H1 (cell line): Measurements from ENCODE around the gene RTKN. TPM values are rescaled to one million over a fixed set of nuclear protein-coding genes. Genes with fewer than 3 reads are reported as not detected.

Experiments
- EZH2 ChIP-seq: fragments of 200-600 bp; sonication (generic); IDR thresholded peaks from 2 replicates; pipeline ENCODE4 v1.7.1; 2012; ENCODE audit warnings: low read depth, mild to moderate bottlenecking, moderate library complexity, low read length, inconsistent platforms; ENCODE audit not compliant: severe bottlenecking
- GTF2F1 ChIP-seq: IDR thresholded peaks from 2 replicates; pipeline ENCODE4 v1.6.1; 2012; ENCODE audit warnings: low read depth, low read length, improper control_type of control experiment, borderline replicate concordance
- polyA plus RNA-seq, 7 experiments: library from polyadenylated mRNA; depleted of rRNA in 3 of 7; stranded (reverse) in 5 of 7; unstranded in 2 of 7; fragments of >200 nt in 5 of 7; fragments of 200-250 nt in 2 of 7; gene quantifications; 1 replicate in 5 of 7; 2 replicates in 1 of 7; 4 replicates in 1 of 7; pipeline versions ENCODE4 v1.2.1 to v1.2.3, GENCODE V29; 2011 to 2013; ENCODE audit warnings: missing spikeins in 2 of 7, mixed read lengths in 2 of 7
- total RNA-seq: library from RNA; stranded (reverse); fragmentation: NEBNext Ultra II Directional; extraction: Animal tissue kit (Norgen Biotek cat#: 25700); gene quantifications from 2 replicates; pipeline ENCODE4 v1.2.1, GENCODE V29; 2021
- TF ChIP-seq, protein P1 (sequence below): IDR thresholded peaks from 2 replicates; pipeline ENCODE4 v1.6.1; 2012; ENCODE audit warnings: low read length, inconsistent platforms

RTKN gene
- total and polyA plus RNA-seq, 2 of the 8 experiments (the other 6 are each of a cell fraction or from before 2014, with no cell fraction given): 40.2 to 54.1 TPM

DNA sequence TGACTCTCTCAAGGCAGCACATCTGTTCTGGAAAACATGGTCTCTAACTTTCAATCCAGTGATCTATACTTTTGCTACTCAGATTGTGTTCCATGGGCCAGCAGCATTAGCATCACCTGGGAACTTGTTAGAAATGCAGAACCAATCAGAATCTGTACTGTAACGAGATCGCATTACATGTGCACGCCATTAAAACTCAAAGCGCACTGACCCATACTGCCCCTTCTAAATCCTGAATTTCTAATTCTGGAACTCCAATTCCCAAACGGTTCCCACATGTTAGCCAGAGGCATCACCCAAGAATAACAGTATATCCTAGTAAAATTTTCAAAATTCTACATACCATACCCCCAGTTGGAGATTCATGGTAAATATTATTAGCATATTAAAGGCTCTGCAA lies 51.1 kb downstream of the RTKN start (continued):
- TF ChIP-seq, protein P1, sequence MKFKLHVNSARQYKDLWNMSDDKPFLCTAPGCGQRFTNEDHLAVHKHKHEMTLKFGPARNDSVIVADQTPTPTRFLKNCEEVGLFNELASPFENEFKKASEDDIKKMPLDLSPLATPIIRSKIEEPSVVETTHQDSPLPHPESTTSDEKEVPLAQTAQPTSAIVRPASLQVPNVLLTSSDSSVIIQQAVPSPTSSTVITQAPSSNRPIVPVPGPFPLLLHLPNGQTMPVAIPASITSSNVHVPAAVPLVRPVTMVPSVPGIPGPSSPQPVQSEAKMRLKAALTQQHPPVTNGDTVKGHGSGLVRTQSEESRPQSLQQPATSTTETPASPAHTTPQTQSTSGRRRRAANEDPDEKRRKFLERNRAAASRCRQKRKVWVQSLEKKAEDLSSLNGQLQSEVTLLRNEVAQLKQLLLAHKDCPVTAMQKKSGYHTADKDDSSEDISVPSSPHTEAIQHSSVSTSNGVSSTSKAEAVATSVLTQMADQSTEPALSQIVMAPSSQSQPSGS: no peak
- no peak for TF ChIP-seq EZH2
- no peak for TF ChIP-seq GTF2F1
- TF ChIP-seq, all 59 proteins: peak for 0
